Prostate gland (tissue), 2 donors: Measurements from ENCODE around the gene KLF6. TPM values are rescaled to one million over a fixed set of nuclear protein-coding genes. Genes with fewer than 3 reads are reported as not detected.
A peak's percentile ranks its signal among the peaks of the same experiment; 100 is the strongest.

Experiments used
- DNase-seq: peaks from one replicate; pipeline ENCODE4 v3.0.0-alpha.2; 2019; ENCODE audit warnings: low spot score
- H3K27ac ChIP-seq, 2 donors: fragments of 200-600 bp; sonication (generic); 2 replicates each; pipeline ENCODE4 v1.5.1; 2017 to 2019
- H3K27me3 ChIP-seq: fragments of 200-600 bp; sonication (generic); replicated peaks from 2 replicates; pipeline ENCODE4 v1.5.1; 2019; ENCODE audit not compliant: insufficient read depth
- H3K36me3 ChIP-seq, 2 donors: fragments of 200-600 bp; sonication (generic); 1 replicate in 1 of 2; 2 replicates in 1 of 2; pipeline versions ENCODE4 v1.5.1 to v1.8.1; 2017 to 2019
- H3K4me1 ChIP-seq: fragments of 200-600 bp; sonication (generic); replicated peaks from 2 replicates; pipeline ENCODE4 v1.5.1; 2019
- H3K4me3 ChIP-seq, 2 donors: fragments of 200-600 bp; sonication (generic); 2 replicates each; pipeline ENCODE4 v1.5.1; 2017 to 2019
- H3K9me3 ChIP-seq: fragments of 200-600 bp; sonication (generic); 2 replicates; pipeline ENCODE4 v1.5.1; 2017
- CTCF ChIP-seq, 4 experiments: fragments of 200-600 bp in 2 of 4; fragments of 450-650 bp in 2 of 4; sonication (generic) in 2 of 4; IDR thresholded peaks; 1 replicate in 3 of 4; 2 replicates in 1 of 4; pipeline ENCODE4 v1.5.1; 2016 to 2019; ENCODE audit warnings: antibody characterized with exemption in 4 of 4, mild to moderate bottlenecking in 2 of 4, moderate library complexity in 2 of 4
- POLR2A ChIP-seq: fragments of 450-650 bp; IDR thresholded peaks from one replicate; pipeline ENCODE4 v1.6.1; 2016; ENCODE audit warnings: antibody characterized with exemption, mild to moderate bottlenecking
- POLR2AphosphoS5 ChIP-seq: sonication (generic); formaldehyde crosslinking; IDR thresholded peaks from one replicate; pipeline ENCODE4 v1.6.1; 2017; ENCODE audit warnings: antibody characterized with exemption
- WGBS: methylation state at CpG from one replicate; pipeline ENCODE4 v1.1.5; 2018; 5-methylcytosine and 5-hydroxymethylcytosine counted together
- intact Hi-C: fragments of 100-400 bp; cut with DNase I; formaldehyde crosslinking; loops from one replicate; pipeline ENCODE4 v1.14.2; 2022
- total RNA-seq, 2 donors: library from RNA; depleted of rRNA; stranded (reverse); fragments of >200 nt; gene quantifications; one replicate each; pipeline ENCODE4 v1.1.0, GENCODE V29; 2016

The KLF6 gene
- total RNA-seq, 2 donors from 2014 or later = 17.5 to 42.3 TPM

- 79% methylated on average over 1 of the region's 1 CpG for WGBS
Observed at GRCh38 chr10:3830946-3831345, 45.9 kb upstream of the KLF6 start.

GRCh38 chr10:3829156-3830050 lies 44.4 kb upstream of the KLF6 start:
- TF ChIP-seq CTCF (IDR thresholded peaks at IDR 0.05) (no peak), POLR2AphosphoS5 (no peak), POLR2A (no peak)
- Histone ChIP-seq H3K36me3 (no peaks in the 10 kb centered on the region), H3K9me3 (no peaks in the 10 kb centered on the region), H3K4me1 (no peaks in the 10 kb centered on the region), H3K4me3 (peak overlapping the region; percentile 25 to 26), H3K27me3 (no peaks in the 10 kb centered on the region), H3K27ac (peak overlapping the region; percentile 9 to 49)
- intact Hi-C loops = no loop called here
- no peak for DNase-seq
- WGBS = 68% methylated on average over 7 of the region's 7 CpGs

More at GRCh38 chr10:3830946-3831345, 45.9 kb upstream of the KLF6 start:
- intact Hi-C loops = no loop called here
- TF ChIP-seq POLR2A (no peak), CTCF (IDR thresholded peaks at IDR 0.05) (no peak), POLR2AphosphoS5 (no peak)
- Histone ChIP-seq H3K36me3 (no peaks in the 10 kb centered on the region), H3K4me3 (no peak overlapping the region), H3K4me1 (no peaks in the 10 kb centered on the region), H3K9me3 (no peaks in the 10 kb centered on the region), H3K27ac (peak overlapping the region in 1 of 2 donors; percentile 11), H3K27me3 (no peaks in the 10 kb centered on the region)
- no peak for DNase-seq

- Histone ChIP-seq H3K36me3 (no peaks in the 10 kb centered on the region), H3K4me1 (no peaks in the 10 kb centered on the region), H3K9me3 (no peaks in the 10 kb centered on the region), H3K4me3 (peak overlapping the region; percentile 25 to 26), H3K27me3 (no peaks in the 10 kb centered on the region), H3K27ac (peak overlapping the region; percentile 9 to 49)
- intact Hi-C loops = no loop called here
- WGBS = 4% methylated on average over 14 of the region's 14 CpGs
- DNase-seq = no peak
- peak; percentile 60 for TF ChIP-seq POLR2AphosphoS5
- TF ChIP-seq POLR2A = no peak
Observed at GRCh38 chr10:3828404-3829155, 43.6 kb upstream of the KLF6 start.

GRCh38 chr10:3827768-3828403 lies 42.9 kb upstream of the KLF6 start:
- no peak for DNase-seq
- Histone ChIP-seq H3K27me3 (no peaks in the 10 kb centered on the region), H3K4me1 (no peaks in the 10 kb centered on the region), H3K36me3 (no peaks in the 10 kb centered on the region), H3K4me3 (no peak overlapping the region), H3K27ac (peak overlapping the region in 1 of 2 donors; percentile 49), H3K9me3 (no peaks in the 10 kb centered on the region)
- TF ChIP-seq POLR2A (no peak), CTCF (IDR thresholded peaks at IDR 0.05) (no peak), POLR2AphosphoS5 (no peak)
- intact Hi-C loops = no loop called here
- 94% methylated on average over 27 of the region's 27 CpGs for WGBS

- no peaks in the 10 kb centered on the region for H3K4me1 ChIP-seq
- WGBS = 97% methylated on average over 10 of the region's 10 CpGs
- no peaks in the 10 kb centered on the region for H3K9me3 ChIP-seq
- TF ChIP-seq CTCF (IDR thresholded peaks at IDR 0.05) = no peak
- no peak overlapping the region for H3K4me3 ChIP-seq
- no peak overlapping the region for H3K27ac ChIP-seq
- H3K27me3 ChIP-seq = no peaks in the 10 kb centered on the region
- DNase-seq = no peak
- intact Hi-C loops = no loop called here
- H3K36me3 ChIP-seq = no peaks in the 10 kb centered on the region
Observed at GRCh38 chr10:3827266-3827665, 42.3 kb upstream of the KLF6 start.
